ENCODE data around the gene CMIP.

GRCh38 chr16:81626181-81626674 lies 181.6 kb downstream of the CMIP start:
- TF ChIP-seq GATA2 (IDR thresholded peaks at IDR 0.05; ENCODE audit: low read depth, low read length) = no peak
- TF ChIP-seq GATA3 (IDR thresholded peaks at IDR 0.05; ENCODE audit: low read depth, low read length) = no peak

Data from SH-SY5Y (cell line).